ENCODE data around the gene PRKAG2.

DNA sequence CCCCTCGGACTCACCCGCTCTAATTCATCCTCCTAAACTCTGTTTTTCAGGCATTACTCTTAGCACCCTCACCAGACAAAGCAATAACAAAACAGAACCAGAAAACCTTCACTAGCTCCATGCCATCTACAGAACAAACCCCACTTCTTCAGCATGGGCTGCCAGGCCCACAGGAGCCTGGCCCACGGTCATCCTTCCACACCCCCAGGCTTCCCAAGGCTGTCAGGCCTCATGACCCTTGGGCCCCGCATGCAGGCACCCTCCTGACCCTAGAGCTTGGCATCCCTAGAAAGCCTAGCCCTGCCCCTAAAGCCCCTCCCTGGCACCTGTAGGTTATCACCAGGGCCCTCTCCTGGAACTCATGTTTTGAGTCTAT lies 59.6 kb downstream of the PRKAG2 start:
- no peak for TF ChIP-seq POLR2A (IDR thresholded peaks at IDR 0.05; ENCODE audit: low read length)
- TF ChIP-seq GATA1 (IDR thresholded peaks at IDR 0.05; ENCODE audit: low read depth, low read length) = no peak
